ENCODE data around the gene DCAF4.
A peak's percentile ranks its signal among the peaks of the same experiment; 100 is the strongest.

DCAF4 gene

GRCh38 chr14:72926292-72927028 lies at the start of gene DCAF4:
DCAF4 (plus strand) TSS chr14:72926464; CDS start chr14:72937979, 11,515 bp downstream.
- H3K36me3 ChIP-seq (ENCODE audit: insufficient read depth, low read length): no peaks in the 10 kb centered on the region
- H3K79me2 ChIP-seq (ENCODE audit: control insufficient read depth, insufficient read depth, low read length, unreplicated experiment): peaks cover 5% of the 10 kb centered on the region
- H2AFZ ChIP-seq (ENCODE audit: low read length, unreplicated experiment): peak within 1 kb of the TSS; percentile 98
- peaks cover 10% of the 10 kb centered on the region for H3K4me1 ChIP-seq (ENCODE audit: control insufficient read depth, insufficient read depth, low read length, unreplicated experiment)
- H3K27ac ChIP-seq (ENCODE audit: low read depth, low read length): peak within 1 kb of the TSS; percentile 61
- H3K27me3 ChIP-seq (ENCODE audit: insufficient read depth, low read length): no peaks in the 10 kb centered on the region
- peak within 1 kb of the TSS; percentile 85 for H3K4me3 ChIP-seq (ENCODE audit: low read depth, low read length)

- no peaks in the 10 kb centered on the region for H3K79me2 ChIP-seq (ENCODE audit: control insufficient read depth, insufficient read depth, low read length, unreplicated experiment)
- H3K4me3 ChIP-seq (ENCODE audit: low read depth, low read length): no peak overlapping the region
- no peak overlapping the region for H3K27ac ChIP-seq (ENCODE audit: low read depth, low read length)
- H3K36me3 ChIP-seq (ENCODE audit: insufficient read depth, low read length): no peaks in the 10 kb centered on the region
- no peaks in the 10 kb centered on the region for H3K27me3 ChIP-seq (ENCODE audit: insufficient read depth, low read length)
- H2AFZ ChIP-seq (ENCODE audit: low read length, unreplicated experiment): no peak overlapping the region
- H3K4me1 ChIP-seq (ENCODE audit: control insufficient read depth, insufficient read depth, low read length, unreplicated experiment): no peaks in the 10 kb centered on the region
These were observed 49.6 kb upstream of the DCAF4 start for GRCh38 chr14:72876710-72877063.

GRCh38 chr14:72878746-72879145 lies 47.5 kb upstream of the DCAF4 start:
- H3K27ac ChIP-seq (ENCODE audit: low read depth, low read length): no peak overlapping the region
- no peaks in the 10 kb centered on the region for H3K36me3 ChIP-seq (ENCODE audit: insufficient read depth, low read length)
- no peaks in the 10 kb centered on the region for H3K27me3 ChIP-seq (ENCODE audit: insufficient read depth, low read length)
- peaks cover 6% of the 10 kb centered on the region for H3K4me1 ChIP-seq (ENCODE audit: control insufficient read depth, insufficient read depth, low read length, unreplicated experiment)
- H3K4me3 ChIP-seq (ENCODE audit: low read depth, low read length): no peak overlapping the region
- no peak overlapping the region for H2AFZ ChIP-seq (ENCODE audit: low read length, unreplicated experiment)
- H3K79me2 ChIP-seq (ENCODE audit: control insufficient read depth, insufficient read depth, low read length, unreplicated experiment): peaks cover 4% of the 10 kb centered on the region

GRCh38 chr14:72879431-72879830 lies 46.8 kb upstream of the DCAF4 start:
- Histone ChIP-seq H3K4me3 (ENCODE audit: low read depth, low read length) (no peak overlapping the region), H2AFZ (ENCODE audit: low read length, unreplicated experiment) (no peak overlapping the region), H3K36me3 (ENCODE audit: insufficient read depth, low read length) (no peaks in the 10 kb centered on the region), H3K79me2 (ENCODE audit: control insufficient read depth, insufficient read depth, low read length, unreplicated experiment) (peaks cover 4% of the 10 kb centered on the region), H3K27me3 (ENCODE audit: insufficient read depth, low read length) (no peaks in the 10 kb centered on the region), H3K4me1 (ENCODE audit: control insufficient read depth, insufficient read depth, low read length, unreplicated experiment) (peaks cover 13% of the 10 kb centered on the region), H3K27ac (ENCODE audit: low read depth, low read length) (no peak overlapping the region)

GRCh38 chr14:72880164-72880563 lies 46.1 kb upstream of the DCAF4 start:
- H3K27me3 ChIP-seq (ENCODE audit: insufficient read depth, low read length): no peaks in the 10 kb centered on the region
- no peaks in the 10 kb centered on the region for H3K36me3 ChIP-seq (ENCODE audit: insufficient read depth, low read length)
- no peak overlapping the region for H2AFZ ChIP-seq (ENCODE audit: low read length, unreplicated experiment)
- H3K27ac ChIP-seq (ENCODE audit: low read depth, low read length): no peak overlapping the region
- H3K4me1 ChIP-seq (ENCODE audit: control insufficient read depth, insufficient read depth, low read length, unreplicated experiment): peaks cover 14% of the 10 kb centered on the region
- peaks cover 4% of the 10 kb centered on the region for H3K79me2 ChIP-seq (ENCODE audit: control insufficient read depth, insufficient read depth, low read length, unreplicated experiment)
- no peak overlapping the region for H3K4me3 ChIP-seq (ENCODE audit: low read depth, low read length)

- no peaks in the 10 kb centered on the region for H3K36me3 ChIP-seq (ENCODE audit: insufficient read depth, low read length)
- no peaks in the 10 kb centered on the region for H3K27me3 ChIP-seq (ENCODE audit: insufficient read depth, low read length)
- H3K4me3 ChIP-seq (ENCODE audit: low read depth, low read length): no peak overlapping the region
- H2AFZ ChIP-seq (ENCODE audit: low read length, unreplicated experiment): no peak overlapping the region
- peaks cover 14% of the 10 kb centered on the region for H3K4me1 ChIP-seq (ENCODE audit: control insufficient read depth, insufficient read depth, low read length, unreplicated experiment)
- H3K79me2 ChIP-seq (ENCODE audit: control insufficient read depth, insufficient read depth, low read length, unreplicated experiment): peaks cover 4% of the 10 kb centered on the region
- no peak overlapping the region for H3K27ac ChIP-seq (ENCODE audit: low read depth, low read length)
These were observed 45.4 kb upstream of the DCAF4 start for GRCh38 chr14:72880820-72881219.

GRCh38 chr14:72881543-72881942 lies 44.7 kb upstream of the DCAF4 start:
- no peak overlapping the region for H3K4me3 ChIP-seq (ENCODE audit: low read depth, low read length)
- H3K36me3 ChIP-seq (ENCODE audit: insufficient read depth, low read length): no peaks in the 10 kb centered on the region
- no peak overlapping the region for H2AFZ ChIP-seq (ENCODE audit: low read length, unreplicated experiment)
- H3K27ac ChIP-seq (ENCODE audit: low read depth, low read length): no peak overlapping the region
- H3K79me2 ChIP-seq (ENCODE audit: control insufficient read depth, insufficient read depth, low read length, unreplicated experiment): peaks cover 4% of the 10 kb centered on the region
- no peaks in the 10 kb centered on the region for H3K27me3 ChIP-seq (ENCODE audit: insufficient read depth, low read length)
- H3K4me1 ChIP-seq (ENCODE audit: control insufficient read depth, insufficient read depth, low read length, unreplicated experiment): peaks cover 14% of the 10 kb centered on the region

- no peak overlapping the region for H3K4me3 ChIP-seq (ENCODE audit: low read depth, low read length)
- no peaks in the 10 kb centered on the region for H3K27me3 ChIP-seq (ENCODE audit: insufficient read depth, low read length)
- H3K36me3 ChIP-seq (ENCODE audit: insufficient read depth, low read length): no peaks in the 10 kb centered on the region
- H3K79me2 ChIP-seq (ENCODE audit: control insufficient read depth, insufficient read depth, low read length, unreplicated experiment): peaks cover 4% of the 10 kb centered on the region
- no peak overlapping the region for H2AFZ ChIP-seq (ENCODE audit: low read length, unreplicated experiment)
- no peak overlapping the region for H3K27ac ChIP-seq (ENCODE audit: low read depth, low read length)
- H3K4me1 ChIP-seq (ENCODE audit: control insufficient read depth, insufficient read depth, low read length, unreplicated experiment): peaks cover 14% of the 10 kb centered on the region
These were observed 44.2 kb upstream of the DCAF4 start for GRCh38 chr14:72882047-72882446.

- peaks cover 4% of the 10 kb centered on the region for H3K79me2 ChIP-seq (ENCODE audit: control insufficient read depth, insufficient read depth, low read length, unreplicated experiment)
- no peaks in the 10 kb centered on the region for H3K36me3 ChIP-seq (ENCODE audit: insufficient read depth, low read length)
- H3K4me1 ChIP-seq (ENCODE audit: control insufficient read depth, insufficient read depth, low read length, unreplicated experiment): peaks cover 14% of the 10 kb centered on the region
- no peaks in the 10 kb centered on the region for H3K27me3 ChIP-seq (ENCODE audit: insufficient read depth, low read length)
- no peak overlapping the region for H3K27ac ChIP-seq (ENCODE audit: low read depth, low read length)
- H2AFZ ChIP-seq (ENCODE audit: low read length, unreplicated experiment): no peak overlapping the region
- no peak overlapping the region for H3K4me3 ChIP-seq (ENCODE audit: low read depth, low read length)
These were observed 43.8 kb upstream of the DCAF4 start for GRCh38 chr14:72882463-72882862.

- Histone ChIP-seq H3K4me3 (ENCODE audit: low read depth, low read length) (no peak overlapping the region), H3K27me3 (ENCODE audit: insufficient read depth, low read length) (no peaks in the 10 kb centered on the region), H3K27ac (ENCODE audit: low read depth, low read length) (no peak overlapping the region), H3K36me3 (ENCODE audit: insufficient read depth, low read length) (no peaks in the 10 kb centered on the region), H3K79me2 (ENCODE audit: control insufficient read depth, insufficient read depth, low read length, unreplicated experiment) (peaks cover 4% of the 10 kb centered on the region), H3K4me1 (ENCODE audit: control insufficient read depth, insufficient read depth, low read length, unreplicated experiment) (peaks cover 14% of the 10 kb centered on the region), H2AFZ (ENCODE audit: low read length, unreplicated experiment) (no peak overlapping the region)
These were observed 43.2 kb upstream of the DCAF4 start for GRCh38 chr14:72883109-72883508.

GRCh38 chr14:72883961-72884360 lies 42.3 kb upstream of the DCAF4 start:
- Histone ChIP-seq H3K36me3 (ENCODE audit: insufficient read depth, low read length) (no peaks in the 10 kb centered on the region), H3K27me3 (ENCODE audit: insufficient read depth, low read length) (no peaks in the 10 kb centered on the region), H3K79me2 (ENCODE audit: control insufficient read depth, insufficient read depth, low read length, unreplicated experiment) (peaks cover 4% of the 10 kb centered on the region), H3K4me3 (ENCODE audit: low read depth, low read length) (no peak overlapping the region), H3K4me1 (ENCODE audit: control insufficient read depth, insufficient read depth, low read length, unreplicated experiment) (peaks cover 14% of the 10 kb centered on the region), H2AFZ (ENCODE audit: low read length, unreplicated experiment) (peak overlapping the region; percentile 48), H3K27ac (ENCODE audit: low read depth, low read length) (peak overlapping the region; percentile 35)

Data from ACC112 (cell line).